CD4-positive, alpha-beta T cell treated with Interleukin-17A for 4 hours (primary cell): ENCODE measurements around the gene GEN1.

Source experiments
- DNase-seq: peaks from one replicate; pipeline ENCODE4 v3.0.0-alpha.2; 2020; ENCODE audit warnings: mixed read lengths

The GEN1 gene

DNA sequence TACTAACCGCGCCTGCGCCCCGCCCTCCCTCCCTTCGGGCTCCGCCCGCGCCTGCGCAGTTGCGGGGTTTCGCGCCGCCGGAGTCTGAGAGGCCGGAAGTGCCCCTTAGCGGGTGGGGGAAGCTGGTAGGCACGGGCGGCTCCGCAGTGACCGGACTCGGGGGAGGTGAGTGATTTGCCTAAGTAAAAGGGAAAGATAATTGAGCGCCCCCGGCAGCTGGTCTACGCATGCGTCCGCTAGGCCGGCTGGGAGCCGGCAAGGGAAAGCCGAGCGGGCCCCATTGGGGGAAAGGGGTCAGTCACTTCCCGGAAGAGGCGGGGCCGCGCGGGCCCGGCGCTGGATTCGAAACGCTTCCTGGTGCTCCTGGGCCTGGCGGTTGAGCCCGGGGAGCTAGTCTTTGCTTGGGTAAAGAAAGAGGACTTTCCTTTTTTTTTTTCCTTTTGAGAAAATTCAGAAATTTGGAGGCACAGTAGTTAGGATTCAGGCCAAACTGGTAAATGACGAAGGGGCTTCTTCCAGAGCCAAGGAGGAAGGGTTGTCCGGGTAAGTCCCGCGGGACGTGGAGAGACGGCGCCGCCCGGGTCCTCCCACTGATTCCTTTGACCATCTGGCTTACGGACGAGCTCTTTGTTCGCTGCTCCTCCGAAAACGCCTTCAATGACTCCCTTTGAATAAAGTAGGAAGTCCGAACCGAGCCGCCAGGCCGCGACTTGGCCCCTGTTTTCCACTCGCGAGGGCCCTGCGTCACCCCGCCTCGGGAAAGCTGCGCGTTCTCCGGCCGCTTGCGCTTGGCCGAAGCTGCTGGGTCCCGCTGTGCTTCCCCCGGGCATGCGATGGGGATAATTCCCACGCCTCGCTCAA lies at the start of gene GEN1, which contains the start of gene SMC6:
Gene GEN1, plus strand, starts transcription at position 336 of the 861 bp plus-strand sequence. CDS start 5,806 bp downstream, outside the sequence.
Gene SMC6, minus strand, starts transcription at position 8 of the 861 bp plus-strand sequence. CDS start 7,864 bp downstream, outside the sequence.
- DNase-seq = peak; percentile 91

DNA sequence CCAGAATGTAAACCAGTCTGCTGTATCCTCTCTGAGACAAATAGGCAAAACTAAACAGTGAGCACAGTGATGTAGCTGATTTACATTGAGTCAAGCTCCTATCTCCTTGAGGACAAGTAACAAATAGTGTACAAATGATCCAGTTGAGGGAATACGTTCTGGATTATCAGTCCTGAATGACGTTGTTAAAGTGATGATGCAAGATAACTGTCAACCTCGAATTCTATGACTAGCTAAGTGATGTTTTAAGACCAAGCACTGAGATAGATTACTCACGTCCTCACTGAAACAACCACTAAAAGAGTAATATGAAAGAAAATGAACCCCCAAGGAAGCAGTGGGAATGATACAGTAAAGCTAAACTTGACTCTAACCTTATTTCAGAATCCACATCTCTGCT lies 47.1 kb upstream of the GEN1 start:
- no peak for DNase-seq

DNA sequence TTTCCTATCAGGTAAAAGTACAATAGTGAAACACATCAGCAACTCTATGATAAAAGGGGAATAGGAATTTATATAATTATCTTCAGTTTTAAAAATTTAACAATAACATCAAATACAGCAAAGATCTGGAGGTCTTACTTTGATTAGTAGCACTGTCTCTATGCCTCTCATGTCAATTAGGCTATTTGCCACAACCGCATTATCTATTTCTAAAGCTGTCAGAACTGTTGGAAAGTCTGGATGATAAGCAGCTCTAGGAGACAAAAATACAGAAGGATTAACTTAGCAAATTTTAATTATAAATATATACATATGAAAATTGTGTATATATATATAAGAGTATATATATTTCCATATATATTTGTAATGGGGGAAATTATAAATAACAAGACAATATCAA lies 45.4 kb upstream of the GEN1 start:
- no peak for DNase-seq

DNA sequence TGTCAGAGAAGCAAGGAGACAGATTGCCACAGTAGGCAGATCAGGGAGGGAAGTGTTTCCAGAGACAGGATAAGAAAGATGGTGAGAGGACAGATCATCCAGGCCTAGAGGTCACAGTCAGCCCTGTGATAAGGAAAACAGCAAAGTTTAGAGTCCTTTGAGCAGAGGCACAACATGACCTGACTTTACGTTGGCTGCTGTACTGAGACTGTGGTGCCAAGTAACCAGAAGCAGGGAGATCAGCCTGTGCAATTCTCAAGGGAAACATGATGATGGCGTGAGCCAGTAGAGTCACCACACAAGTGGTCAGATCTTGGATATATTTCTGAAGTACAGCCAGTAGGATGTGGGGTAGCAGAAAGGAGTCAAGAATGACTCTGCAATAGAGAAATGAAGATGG lies 44.0 kb upstream of the GEN1 start:
- DNase-seq = no peak

- DNase-seq = no peak
Measured at GRCh38 chr2:17710547-17711248, 43.2 kb upstream of the GEN1 start.

DNA sequence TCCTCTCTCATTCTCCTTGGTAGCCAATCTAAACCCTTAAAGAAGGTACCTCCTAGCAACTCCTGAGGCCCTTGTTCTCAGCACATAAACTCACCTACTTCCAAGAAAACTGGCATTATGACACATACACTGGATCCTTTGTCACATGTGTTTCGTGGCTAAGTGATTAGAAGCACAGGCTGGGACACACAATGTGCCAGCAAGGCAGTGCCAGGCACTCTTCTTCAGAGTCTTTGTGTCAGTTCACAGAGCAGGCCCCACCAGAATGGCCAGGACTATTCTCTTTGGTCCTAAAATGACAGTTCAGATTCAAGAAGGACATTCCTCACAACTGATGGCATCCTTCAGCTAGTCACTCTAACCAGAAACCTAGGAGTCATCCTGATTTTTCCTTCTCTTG lies 40.6 kb upstream of the GEN1 start:
- no peak for DNase-seq

DNA sequence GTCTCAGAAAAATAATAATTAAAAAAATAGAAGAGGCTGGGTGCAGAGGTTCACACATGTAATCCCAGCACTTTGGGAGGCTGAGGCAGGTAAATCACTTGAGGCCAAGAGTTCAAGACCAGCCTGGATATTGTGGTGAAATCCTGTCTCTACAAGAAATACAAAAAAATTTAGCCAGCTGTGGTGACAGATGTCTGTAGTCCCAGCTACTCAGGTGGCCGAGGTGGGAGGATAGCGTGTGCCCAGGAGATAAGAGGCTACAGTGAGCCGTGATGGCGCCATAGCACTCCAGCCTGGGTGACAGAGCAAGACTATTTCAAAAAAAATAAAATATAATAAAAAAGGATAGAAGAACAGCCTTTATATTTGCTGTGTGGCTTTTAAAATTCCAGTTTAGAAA lies 36.3 kb upstream of the GEN1 start:
- DNase-seq = no peak

DNA sequence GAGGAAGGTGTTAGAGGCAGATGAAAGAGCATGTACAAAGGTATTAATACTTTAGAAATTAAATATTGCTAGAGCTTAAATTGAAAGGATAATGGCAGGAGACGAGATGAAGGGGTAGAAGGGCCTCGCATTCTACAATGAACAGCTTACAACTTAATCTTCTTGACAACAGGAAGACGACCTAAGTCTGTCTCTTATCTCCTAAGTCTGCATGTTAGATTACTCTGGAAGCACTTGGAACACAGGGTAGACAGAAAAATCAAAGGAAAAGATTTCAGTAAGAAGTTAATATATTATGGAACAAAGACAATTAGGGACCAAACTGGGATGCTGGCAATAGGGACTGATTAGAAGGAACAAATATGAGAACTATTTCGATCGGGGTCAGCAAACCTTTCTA lies 35.2 kb upstream of the GEN1 start:
- DNase-seq = no peak

DNA sequence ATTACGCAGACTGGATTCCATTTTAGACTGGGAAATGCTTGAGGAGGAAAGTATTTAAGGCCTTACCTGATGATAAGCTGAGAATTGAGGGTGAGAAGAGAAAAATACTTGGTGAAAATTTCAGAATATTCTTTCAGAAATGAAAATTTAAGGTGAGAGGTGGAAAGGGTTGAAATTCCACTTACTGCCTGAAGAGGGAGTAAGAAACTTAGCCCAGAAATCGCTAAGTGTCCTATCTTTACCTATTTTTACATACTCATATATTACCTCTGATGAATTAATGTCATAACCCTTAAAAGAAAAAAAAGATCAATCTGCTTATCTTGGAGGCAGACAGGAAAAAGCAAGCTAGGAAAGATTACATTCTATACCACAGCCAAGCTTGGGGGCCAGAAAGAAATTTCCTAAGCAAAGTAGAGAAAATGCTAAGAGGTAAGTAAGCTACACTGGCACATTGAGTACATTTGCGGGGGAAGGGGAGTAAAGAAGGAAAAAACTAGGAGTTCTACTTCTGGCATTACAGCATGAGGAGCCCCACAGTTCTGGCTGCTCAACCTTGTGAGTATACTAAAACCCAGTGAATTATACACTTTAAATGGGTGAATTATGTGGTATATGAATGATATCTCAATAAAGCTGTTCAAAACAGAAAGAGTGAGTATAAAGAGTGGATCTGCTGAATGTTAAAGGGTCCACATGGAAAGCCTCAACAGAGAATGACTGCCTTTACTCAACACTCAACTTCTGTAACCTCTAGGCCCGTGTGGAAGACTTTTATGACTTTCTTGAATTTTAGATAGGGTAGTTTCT lies 34.2 kb upstream of the GEN1 start:
- no peak for DNase-seq

DNA sequence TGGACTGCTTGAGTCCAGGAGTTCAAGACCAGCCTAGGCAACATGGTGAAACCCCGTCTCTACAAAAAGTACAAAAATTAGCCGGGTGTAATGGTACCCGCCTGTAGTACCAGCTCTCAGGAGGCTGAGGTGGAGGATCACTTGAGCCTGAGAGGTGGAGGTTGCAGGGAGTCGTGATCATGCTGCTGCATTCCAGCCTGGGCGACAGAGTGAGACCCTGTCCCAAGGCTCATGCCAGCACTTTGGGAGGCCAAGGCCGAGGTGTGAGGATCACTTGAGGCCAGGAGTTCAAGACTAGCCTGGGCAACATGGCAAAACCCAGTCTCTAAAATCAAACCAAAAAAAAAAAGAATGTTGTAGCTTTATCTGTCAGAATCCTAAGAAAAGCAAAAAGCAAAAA lies 25.7 kb upstream of the GEN1 start:
- DNase-seq = no peak

GRCh38 chr2:17729880-17730279 lies 24.1 kb upstream of the GEN1 start:
- no peak for DNase-seq

DNA sequence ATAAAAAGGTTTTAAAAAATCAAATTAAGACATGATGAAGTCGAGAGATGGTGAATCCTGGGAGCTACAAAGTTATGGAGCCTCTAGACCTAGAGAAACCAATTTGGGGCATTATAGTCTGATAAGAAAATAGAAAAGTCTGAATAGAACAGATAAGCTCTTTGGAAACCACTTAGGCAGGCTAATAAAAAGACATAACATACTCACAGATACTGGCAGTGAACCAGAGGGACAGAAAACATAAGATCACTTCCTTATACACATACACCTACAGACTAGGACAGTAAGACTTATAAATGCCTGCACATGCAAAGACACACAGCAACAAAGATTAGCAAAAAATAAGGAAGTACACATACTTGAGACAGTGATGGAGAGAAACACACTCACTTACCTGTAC lies 20.3 kb upstream of the GEN1 start:
- no peak for DNase-seq

DNA sequence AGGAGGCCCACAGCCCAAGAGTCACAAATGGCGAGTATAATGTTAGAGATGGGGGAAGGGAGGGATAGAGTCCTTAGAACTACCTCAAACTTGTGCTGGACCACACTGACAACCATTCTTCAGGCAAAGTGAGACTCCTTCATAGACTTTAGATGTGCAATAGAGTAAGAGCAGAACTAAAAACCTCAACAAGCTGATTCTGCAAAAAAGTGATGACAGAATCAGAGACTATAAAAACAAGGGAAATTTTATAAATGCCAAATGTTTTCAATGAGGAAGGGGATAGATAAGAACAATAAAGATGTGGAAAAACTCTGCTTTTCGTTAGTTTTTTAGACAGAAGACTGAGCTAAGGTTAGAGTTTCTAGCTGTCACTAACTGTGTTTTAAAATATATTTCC lies 18.1 kb upstream of the GEN1 start:
- no peak for DNase-seq

- DNase-seq = no peak
Measured at GRCh38 chr2:17736989-17737388, 16.9 kb upstream of the GEN1 start.

- no peak for DNase-seq
Measured at GRCh38 chr2:17740203-17740602, 13.7 kb upstream of the GEN1 start.

DNA sequence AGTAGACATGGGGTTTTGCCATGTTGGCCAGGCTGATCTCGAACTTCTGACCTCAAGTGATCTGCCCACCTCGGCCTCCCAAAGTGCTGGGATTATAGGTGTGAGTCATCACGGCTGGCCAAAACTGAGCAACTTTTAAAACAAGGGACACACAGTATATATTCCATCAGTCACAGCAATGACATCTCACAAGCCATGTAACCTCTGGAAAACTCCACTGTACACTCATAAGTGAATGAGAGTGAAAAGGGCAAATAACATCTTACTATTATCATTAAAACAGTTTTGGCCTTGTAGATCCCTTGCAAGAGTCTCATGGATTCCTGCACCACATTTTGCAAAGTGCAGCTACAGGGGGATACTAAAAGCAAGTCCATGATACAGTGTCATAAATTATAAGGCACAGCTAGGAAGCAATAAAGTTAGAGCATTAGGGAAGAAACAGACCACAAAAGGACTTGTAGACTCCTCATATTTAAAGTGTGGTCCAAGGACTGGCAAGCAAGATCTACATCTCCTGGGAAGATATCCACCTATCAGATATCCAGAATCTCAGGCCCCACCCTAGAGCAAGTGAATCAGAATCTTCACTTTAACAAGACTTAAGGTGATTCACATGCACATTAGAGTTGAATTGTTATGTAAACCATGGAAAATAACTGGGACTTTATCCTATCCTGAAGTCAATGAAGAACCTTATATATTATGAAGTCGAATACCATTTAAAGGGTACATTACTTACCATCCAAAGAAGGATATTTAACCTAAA lies 6.1 kb upstream of the GEN1 start:
- no peak for DNase-seq

DNA sequence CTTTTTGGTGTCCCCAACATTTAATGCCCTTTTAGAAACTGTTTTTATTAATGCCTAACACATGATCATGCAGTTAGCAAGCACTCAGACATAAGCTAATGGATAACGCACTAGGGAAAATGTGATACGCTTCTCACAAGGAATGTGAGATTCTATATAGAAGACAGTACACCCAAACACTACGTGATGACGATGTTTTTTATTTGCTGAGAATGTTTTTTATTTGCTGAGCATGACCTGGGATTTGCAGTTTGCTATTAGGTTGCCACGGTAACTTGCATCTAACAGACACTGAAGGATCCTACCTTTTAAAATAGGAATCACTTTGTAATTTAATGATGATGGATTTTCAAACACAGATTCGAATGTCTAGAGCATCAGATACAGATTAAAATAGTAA lies 5.2 kb upstream of the GEN1 start:
- no peak for DNase-seq

DNA sequence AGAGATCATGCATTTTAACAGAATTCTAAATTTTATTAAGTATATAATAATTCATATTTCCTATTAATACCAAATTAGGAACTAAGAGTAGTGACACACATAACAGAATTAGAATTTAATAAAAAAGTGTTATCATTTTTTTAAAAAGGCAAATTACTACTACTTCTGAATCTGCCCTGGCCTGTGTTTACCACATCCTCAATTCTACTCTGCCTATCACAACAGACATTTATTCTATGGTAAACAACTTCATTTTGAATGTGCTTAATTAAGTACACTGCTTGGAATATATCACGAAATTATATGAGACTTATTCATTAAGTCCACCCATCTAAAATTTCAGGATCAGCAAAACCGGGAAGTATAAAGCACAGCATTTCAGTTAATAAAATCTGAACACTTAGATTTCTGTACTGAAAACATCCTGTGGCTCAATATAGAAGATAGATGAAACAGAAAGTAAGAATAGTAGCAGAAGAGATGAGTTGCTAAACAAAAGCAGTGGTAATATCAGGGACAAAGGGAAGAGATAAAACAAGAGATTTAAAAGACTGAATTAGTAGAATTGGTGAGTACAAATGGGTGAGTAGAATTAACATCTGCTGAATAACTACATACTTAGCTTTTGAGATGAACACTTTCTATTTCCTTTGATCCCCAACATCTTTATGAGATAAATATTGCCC lies 4.0 kb upstream of the GEN1 start:
- DNase-seq = no peak

- DNase-seq = no peak
Measured at GRCh38 chr2:17752246-17752645, 1.7 kb upstream of the GEN1 start.

DNA sequence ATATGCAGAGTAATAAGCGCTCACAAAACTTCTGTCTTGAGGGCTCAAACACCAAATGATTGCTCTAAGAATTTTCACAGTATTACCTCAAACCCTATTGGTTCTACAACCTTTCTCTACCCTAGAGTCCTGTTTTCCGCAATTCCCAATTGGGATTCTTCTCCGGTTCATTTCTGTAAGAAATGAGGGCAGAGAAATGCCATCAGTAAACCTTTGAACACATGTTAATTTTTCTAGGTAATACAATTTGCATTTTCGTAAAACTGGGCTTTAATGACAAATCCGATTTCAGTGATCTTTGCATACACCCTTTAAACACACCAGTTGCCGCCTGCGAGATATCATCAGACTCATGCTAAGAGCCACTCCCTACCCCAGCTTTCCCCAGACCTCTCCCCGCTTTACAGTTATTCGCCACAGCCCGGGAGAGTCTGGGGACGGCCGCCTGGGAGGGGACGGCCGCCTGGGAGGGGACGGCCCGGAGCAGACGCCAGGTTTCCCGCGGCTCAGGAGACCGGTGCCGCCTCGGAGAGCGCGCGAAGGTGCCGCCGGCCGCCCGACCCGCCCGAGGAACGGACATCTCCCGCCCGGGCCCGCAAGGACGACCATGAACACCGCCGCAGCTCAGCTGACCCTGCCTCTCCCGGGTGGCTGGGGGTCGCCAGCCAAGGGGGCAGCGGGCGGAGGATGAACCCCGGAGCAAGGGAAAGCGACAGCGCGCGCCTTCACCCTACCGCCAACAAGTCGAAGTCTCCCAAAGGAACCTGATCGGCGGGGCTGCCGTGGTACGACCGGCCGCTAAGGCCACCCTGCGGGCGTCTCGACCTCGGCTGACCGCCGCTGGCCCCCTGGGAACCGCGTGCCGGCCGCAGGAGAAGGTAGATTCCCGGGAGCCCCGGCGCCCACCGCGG lies 791 bp upstream of the GEN1 start:
- peak; percentile 50 for DNase-seq
